HG03196 (cell line): ENCODE data around the gene WDR4.
A peak's percentile ranks its signal among the peaks of the same experiment; 100 is the strongest.
"Not testable (repeated sequence)": the region's sequence is repeated elsewhere in the genome, so short reads cannot be mapped to it uniquely, and the experiment has no call there.

Experiments
- ATAC-seq: cut with Tn5 transposase; IDR thresholded peaks from one replicate; pipeline ENCODE4 v1.9.1; 2021; ENCODE audit not compliant: unreplicated experiment

Gene WDR4

DNA sequence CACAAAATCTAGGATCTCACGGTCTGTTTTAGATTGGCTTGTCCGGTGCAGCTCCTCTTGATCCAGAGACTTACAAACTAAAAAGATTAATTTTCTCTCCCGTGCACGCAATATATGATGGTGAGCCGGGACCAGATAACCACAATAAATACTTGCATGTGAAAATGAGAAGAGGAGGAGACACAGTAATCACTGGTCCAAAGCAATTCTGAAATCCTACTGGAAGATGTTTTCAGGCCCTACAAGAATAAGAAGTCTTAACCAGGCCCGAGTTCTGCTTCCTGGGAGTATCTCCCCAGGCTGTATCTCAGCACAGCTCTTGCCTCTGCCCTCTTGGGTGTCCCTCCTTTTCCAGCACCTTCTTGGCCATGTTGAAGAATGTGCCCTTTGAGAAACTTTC, 1.0 kb upstream of the WDR4 start:
- no peak for ATAC-seq

DNA sequence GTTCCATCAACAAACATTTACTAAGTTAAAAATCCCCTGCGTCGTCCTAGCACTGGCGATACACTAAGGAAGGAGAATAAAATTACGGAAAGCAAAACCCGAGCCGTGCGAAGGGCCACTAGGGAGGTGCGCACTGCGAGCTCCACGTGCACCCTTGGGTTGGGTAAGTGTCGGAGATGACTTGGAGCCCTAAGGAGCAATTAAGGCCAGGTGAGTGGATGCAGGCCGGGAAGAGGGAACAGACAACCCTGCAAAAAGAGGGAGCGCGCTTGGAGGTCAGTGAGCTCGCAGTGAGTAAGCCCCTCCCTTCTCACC, 704 bp downstream of the WDR4 start:
- peak; percentile 33 for ATAC-seq

DNA sequence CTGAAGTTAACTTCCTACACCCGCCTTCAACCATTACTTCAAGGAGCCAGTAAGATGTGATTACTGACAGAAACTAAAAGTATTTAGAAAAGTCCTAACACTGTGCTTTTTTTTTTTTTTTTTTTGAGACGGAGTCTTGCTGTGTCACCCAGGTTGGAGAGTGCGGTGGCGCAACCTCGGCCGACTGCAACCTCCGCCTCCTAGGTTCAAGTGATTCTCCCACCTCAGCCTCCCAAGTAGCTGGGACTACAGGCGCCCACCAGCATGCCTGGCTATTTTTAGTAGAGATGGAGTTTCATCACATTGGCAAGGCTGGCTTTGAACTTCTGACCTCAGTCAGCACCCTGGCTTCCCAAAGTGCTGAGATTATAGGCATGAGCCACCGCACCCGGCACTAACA, 3.5 kb downstream of the WDR4 start:
- ATAC-seq = not testable (repeated sequence)

DNA sequence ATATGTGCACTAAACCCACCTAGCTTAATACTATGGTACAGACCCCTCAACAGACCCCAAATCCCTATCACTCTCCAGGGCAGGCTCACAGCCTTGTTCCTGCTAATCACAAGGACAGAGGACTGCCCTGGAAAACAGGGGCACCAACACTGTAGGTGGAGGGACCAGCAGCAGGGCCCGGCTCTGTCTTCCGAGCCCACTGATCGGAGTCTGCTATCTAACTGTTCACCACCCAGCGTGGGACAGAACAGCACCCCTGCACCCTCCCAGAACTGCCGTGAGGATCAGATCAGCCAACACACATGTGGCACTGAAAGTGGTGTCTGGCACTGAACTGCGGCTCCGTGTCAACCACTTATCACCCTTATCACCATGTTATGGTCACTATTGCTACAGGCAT, 6.2 kb downstream of the WDR4 start:
- ATAC-seq = no peak

DNA sequence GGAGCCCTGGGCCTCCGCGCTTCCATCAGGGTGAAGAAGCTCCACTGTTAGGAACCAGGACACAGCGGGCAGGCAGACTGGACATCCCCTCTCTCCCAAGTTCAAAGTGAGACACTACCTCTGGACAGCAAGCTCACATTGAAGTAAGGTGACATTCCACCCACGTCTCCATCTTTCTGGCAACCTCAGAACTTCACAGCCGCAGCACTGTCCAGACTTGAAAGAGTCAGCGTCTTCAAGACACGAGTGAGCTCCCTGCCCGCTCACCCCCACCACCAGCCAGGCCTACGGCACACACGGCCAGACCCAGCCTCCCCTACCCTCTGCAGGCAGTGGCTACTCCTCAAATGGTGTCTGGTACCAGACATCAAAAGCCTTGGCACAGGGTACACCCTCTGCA, 11.1 kb downstream of the WDR4 start:
- ATAC-seq = no peak

DNA sequence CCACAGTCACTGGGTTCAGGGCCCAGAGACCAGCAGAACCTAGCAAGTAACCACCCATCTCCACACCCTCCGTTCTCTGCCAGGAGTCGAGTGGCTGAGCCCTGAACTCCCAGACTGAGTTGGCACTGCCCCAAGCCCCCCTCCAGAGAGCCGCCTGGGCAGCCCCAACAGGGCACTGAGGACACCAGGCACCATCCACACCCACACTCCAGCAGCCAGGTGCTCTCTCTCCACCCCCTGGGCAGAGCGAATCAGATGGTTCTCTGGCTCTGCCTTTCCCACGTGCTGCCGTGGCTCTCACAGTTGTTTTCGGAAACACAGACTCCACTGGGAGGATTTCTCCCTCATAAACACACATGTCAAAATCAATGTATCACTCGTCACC, 13.6 kb downstream of the WDR4 start:
- ATAC-seq = no peak

DNA sequence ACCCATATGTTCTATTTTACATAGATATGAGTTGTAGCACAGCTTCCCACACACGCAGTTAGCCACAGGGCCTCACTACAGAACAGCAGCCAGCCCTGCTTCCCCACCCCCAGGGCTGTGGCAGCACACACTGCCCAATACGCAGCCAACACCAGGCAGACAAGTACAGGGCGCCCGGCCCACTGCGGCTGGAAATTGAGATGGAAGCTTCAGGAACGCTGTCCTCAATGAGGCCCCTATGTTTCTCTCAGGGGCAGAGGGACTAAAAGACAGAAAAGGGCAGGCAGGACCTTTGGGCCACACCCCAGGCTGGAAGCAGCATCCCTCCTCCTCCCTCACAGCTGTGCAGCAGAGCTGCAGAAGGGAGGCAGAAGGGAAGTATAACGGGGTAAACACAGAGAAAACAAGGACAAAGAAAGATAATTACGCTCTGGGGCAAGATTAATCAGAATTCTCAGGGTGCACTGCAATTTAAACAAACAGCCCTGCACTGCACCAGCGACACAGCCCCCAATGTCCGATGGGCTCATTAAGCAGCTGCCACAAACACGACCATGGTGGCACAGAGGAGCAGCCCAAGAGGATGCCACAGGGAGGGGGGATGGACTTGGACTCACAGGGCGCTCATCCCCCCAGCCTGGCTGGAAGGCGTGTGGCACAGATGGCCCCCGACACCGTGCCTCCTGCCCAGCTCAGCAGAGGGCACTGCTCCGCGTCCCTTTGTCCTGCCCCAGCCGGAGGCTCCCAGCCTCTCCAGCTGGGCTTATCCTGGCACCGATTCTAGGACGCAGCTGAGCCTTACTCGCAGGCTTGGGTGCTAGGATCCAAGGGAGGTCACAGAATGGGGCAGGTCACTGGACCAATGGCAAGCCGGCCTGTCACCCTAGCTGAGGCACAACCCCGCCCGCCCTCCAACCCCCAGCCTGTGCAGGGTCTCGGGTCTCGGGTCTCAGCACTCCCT, 14.2 kb downstream of the WDR4 start:
- ATAC-seq = no peak

DNA sequence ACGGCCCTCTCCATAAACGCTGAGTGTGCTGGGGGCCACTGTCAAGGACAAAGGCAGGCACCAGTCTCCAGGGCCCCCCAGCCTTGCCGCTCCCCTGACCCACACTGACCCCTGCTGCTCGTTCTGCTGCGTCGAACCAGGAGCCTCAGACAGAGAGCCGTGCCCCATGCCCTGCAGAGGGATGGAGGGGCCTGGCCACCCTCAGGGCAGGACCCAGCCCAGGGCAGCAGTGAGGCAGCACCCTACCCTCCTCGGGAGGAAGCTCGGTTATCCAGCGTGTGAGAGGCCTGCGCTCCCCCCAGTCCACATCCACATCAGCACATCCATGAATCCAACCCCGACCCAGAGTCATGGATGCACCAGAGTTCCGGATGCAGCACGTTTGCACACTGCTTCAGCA, 15.1 kb downstream of the WDR4 start:
- ATAC-seq = no peak

DNA sequence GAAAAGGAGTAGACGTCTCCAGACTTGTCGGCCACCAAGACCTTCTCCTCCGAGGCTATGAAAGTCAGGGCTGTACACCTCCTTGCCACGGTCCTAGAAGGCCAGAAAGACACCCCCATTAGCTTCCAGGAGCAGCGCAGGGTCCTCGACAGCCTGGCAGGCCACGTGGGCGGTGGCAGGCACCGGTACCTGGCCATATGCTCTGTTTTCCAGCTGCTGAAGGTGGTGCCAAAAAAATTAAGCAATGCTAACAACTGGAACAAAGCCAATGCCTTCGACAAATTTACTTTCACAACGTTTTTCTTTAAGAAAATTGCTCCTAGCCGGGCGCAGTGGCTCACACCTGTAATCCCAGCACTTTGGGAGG, 15.9 kb downstream of the WDR4 start:
- no peak for ATAC-seq

DNA sequence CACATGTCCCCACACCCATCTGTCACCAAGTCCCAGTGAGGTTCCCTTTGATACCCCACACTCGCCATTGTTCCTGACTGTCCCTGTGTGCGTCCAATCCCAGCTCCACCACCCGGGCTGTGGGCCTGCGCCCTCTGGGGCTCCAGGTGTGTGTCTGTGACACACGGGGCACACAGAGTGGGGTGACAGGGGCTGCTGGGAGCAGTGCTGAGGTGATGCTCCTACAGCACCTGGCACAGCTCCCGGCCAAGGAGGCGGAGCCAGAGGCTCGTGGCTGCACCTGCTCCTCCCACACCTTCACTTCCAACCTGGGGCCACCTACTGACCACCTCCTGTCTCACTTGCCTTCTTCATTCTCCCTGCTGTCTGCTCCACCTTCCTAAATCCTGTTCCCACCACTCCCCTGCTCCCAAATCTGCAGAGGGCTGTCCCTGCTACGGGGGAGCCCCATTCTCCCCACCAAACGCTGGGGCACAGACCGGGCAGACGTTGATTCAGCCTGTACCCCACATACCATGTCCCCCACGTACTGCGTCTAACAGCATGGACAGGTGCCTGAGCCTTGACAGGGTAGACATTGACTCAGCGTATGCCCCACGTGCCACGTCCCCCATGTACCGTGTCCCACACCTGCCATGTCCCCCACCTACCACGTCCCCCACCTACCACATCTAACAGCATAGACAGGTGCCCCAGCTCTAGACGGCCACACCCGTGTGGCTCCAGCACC, 16.4 kb downstream of the WDR4 start:
- no peak for ATAC-seq

DNA sequence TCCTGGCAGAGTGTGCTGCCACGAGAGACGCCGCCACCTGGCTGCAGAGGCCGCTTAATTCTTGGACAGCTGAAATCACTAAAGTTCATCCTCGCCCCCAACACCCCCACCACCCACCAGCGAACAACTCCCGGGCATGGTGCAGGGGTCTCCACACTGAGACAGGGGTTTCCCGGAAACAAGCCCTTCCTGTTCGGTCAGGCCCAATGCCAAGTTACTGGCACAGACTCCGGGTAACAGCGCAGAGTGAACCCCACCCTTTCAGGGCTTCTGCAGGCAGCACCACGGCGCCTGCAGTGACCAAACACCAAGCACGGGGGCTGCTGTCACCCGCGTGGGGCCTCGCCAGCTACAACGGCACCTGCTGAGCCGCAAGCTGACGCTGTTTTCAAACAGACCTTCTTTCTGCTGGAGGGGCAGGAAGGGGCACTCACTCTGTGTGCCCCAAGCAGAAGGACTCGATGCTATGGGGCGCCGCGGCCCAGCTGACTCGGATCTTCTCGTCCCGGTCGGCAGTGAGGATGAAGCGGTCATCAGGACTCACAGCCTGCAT, 17.4 kb downstream of the WDR4 start:
- ATAC-seq = no peak

DNA sequence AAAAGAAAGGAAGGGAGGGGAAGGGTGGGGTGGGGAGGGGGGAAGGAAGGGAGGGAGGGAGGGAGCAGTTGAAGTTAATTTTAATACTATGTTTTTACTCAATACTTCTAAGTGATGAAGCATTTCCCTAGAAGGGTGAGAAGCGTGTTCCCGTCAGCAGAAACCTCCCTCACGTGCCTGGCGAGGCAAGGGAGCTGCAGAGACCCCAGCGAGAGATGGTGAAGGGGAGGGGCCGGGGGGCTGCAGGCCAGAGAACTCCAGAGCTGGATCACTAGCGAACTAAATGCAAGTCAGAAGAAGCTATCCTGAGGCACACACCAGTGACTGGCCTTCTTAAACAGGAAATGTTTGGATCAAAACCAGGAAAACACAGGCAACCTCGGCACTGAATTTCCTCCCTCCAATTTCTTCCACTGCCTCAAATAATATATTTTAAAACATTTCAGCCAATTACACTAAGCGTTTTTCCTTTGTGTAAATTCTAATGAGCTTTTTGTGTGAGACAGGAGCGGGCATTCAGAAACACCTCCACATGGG, 18.0 kb downstream of the WDR4 start:
- ATAC-seq = no peak

DNA sequence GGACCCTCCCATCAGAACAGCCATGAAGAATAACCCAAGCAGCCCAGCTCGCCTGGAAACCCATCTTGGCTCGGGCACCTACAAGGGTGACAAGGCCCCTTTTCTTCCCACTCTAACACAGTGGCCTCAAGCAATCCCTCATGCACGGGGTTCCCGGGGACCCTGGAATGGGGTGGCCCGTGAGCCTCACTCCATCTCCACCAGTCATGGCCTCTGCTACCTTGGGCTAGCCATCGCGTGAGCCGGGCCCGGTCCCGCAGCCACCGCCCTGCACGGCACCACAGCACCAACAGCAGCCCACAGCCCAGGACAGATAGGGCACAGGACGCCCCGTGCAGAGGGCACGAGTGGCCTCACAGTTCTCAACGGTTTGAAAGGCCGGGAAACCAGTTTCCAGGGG, 19.0 kb downstream of the WDR4 start:
- no peak for ATAC-seq

DNA sequence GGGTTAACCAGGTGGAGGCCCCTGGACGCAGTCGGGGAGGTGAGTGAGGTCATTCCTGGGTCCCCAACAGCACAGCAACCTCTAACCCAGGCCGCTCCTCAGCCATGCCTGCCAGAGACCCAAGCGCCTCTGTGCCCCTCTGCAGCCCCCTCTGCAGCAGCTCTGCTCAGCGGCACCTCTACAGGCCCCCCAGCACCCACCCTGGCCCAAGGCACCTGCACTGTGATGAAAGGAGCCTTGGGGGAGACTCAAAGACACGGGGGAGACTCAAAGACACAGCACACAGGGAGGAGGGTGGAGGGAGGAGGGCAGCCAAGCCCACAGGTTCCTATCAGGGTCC, 19.5 kb downstream of the WDR4 start:
- ATAC-seq = no peak

DNA sequence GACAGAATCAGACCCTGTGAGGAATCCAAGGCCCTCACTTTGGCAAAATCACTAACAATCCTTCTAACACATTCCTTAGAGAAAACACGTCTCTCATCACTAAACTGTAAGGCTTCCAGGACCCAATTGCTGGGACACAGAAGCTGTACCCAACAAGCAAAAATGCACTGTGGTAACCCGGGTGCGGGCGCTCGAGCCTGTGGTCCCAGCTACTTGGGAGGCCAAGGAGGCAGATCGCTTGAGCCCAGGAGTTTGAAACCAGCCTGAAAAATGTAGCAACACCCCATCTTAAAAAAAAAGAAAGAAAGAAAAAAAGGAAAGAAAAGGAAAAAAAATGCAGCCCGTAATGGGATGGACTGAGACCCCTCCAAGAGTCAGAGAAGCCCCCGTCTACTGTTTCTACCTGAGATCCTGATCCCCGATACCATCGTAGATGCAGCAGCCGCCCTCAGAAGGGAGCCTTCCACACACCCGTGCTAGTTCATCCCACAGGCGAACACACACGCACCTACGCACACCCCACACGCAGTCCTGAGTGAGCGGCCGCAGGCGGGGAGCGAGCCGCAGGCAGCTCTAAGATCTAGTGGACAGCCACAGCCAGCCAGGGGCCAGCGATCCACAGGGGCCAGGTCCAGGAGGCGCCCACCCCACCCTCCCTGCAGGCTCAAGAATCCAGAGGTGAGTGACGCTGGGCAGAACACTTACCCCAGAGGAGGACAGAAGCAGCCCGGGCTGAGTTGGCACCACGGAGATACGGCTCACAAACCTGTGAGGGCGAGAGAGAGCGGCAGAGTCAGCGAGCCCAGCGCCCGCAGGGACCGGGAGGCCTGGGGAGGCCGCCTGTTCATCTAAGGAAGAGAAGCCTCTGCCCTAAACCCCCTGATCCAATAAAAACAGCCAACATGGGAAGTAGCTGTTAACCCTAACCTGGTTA, 20.1 kb downstream of the WDR4 start:
- no peak for ATAC-seq

DNA sequence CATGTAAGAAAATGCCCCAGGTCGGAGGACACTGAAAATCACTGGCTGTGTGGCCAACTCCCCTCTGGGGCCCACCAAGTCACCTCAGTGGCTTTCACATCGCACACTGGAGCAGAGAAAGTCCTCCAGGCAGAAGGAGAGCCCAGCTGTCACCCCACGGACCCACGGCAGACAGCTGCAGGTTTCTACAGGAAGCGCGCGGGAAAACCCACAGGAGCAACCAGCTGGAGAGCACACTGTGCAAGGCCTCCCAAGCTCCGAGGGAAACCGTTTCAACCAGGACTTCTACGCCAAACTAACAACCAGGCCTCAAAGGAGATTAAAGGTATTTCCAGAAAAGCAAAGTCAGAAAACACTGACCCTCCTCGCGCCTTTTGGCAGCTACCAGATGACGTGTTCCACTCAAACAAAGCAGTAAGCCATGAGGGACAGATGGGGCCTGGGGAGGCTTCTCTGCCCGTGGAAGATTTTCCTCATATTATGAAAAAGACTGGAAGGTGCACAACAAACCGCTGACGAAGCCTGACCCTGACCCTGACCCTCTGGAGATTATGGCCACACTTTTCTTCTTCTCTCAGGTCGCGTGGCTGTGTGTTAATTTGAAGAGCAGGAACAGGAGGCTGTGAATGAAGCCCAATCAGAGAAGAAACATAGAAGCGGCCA, 21.0 kb downstream of the WDR4 start:
- ATAC-seq = no peak

DNA sequence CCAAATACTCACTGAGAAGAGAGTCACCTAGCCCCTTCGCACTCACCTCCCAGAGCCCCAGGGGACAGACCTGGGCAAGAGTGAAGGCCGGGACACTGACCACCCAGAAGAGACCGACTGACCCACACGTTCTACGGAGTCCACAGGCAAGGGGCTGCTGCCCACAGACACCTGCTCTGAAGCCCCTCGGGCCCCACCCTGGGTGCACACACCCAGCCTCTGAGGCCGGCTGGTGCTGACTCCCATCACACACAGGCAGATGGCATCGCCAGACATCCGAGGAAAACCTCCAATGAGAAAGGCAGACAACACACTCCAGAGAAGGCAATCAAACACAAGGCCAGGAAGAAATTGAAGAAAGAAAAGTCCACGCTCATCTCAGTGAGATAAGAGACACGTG, 22.1 kb downstream of the WDR4 start:
- ATAC-seq = no peak

DNA sequence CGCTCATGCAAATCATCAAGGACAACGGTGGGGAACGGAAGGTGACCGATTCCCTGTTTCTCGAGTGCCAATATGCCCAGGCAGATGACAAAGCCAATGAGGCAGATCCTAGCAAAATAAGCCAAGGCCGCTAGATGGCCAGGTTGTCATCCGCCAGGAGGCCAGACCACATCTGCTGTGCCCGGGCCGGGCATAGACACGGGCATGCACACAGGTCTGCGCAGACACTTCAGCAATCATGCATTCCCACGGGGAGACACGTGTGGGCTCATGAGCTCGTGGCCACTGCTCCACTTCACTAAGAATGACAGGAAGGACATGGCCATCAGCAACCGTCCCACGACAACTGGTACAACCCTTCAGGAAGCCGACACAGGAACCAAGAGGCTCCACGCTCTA, 23.4 kb downstream of the WDR4 start:
- ATAC-seq = no peak

DNA sequence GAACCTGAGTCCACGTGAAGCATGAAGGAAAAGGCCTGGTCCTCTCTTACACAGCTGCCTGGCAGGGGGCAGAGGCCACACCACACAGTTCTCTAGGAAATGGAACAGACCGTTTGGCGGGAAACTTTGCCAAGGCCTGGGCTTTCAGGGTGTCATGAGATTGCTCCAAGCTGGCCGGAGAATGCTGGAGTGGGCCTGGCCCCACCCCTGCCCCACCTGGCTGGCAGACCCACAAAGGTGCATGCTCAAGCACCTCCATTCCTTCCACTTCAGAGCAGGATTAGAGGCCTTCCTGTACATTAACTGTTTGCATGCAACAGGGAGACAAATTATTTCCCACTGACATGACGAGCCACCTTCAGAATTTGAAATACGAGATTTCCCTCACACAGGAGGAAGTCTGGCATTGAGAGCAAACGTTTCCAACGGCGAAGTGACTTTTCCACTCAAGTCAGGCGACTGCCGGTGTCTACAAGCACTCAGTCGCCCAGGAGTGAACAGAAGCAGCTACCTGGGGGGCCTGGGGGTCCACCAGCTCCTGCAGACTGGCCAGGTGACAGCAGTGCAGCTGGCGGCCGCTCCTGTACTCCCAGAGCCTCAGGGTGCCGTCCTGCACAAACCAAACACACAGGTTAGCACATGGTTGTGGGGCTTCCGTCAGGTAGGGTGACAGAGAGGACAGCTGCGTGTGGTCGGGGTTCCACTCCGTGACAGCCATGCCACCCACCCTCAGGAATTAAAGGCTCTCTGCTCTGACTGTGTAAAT, 24.0 kb downstream of the WDR4 start:
- ATAC-seq = no peak
